Left ventricle myocardium inferior (tissue), 1 donor: Measurements from ENCODE around the gene MLXIP. TPM values are rescaled to one million over a fixed set of nuclear protein-coding genes. Genes with fewer than 3 reads are reported as not detected.
"Not testable (repeated sequence)": the region's sequence is repeated elsewhere in the genome, so short reads cannot be mapped to it uniquely, and the experiment has no call there.

Experiments
- DNase-seq: peaks from one replicate; pipeline ENCODE4 v3.0.0-alpha.2; 2020
- H3K27ac ChIP-seq: fragments of 200-600 bp; replicated peaks from 2 replicates; pipeline ENCODE4 v1.8.0; 2021
- H3K27me3 ChIP-seq: fragments of 200-600 bp; 2 replicates; pipeline ENCODE4 v1.8.0; 2021; ENCODE audit warnings: low read depth
- H3K36me3 ChIP-seq: fragments of 200-600 bp; 2 replicates; pipeline ENCODE4 v1.8.0; 2021
- H3K4me1 ChIP-seq: fragments of 200-600 bp; 2 replicates; pipeline ENCODE4 v1.8.0; 2021
- H3K4me3 ChIP-seq: fragments of 200-600 bp; 2 replicates; pipeline ENCODE4 v1.8.0; 2021; ENCODE audit warnings: mild to moderate bottlenecking, moderate library complexity
- H3K9me3 ChIP-seq: fragments of 200-600 bp; replicated peaks from 2 replicates; pipeline ENCODE4 v1.8.0; 2021
- CTCF ChIP-seq: fragments of 200-600 bp; IDR thresholded peaks from 2 replicates; pipeline ENCODE4 v1.8.0; 2021; ENCODE audit warnings: antibody characterized with exemption, mild to moderate bottlenecking, borderline replicate concordance
- intact Hi-C: fragments of 100-400 bp; cut with micrococcal nuclease; formaldehyde crosslinking; loops from one replicate; pipeline ENCODE4 v1.11.0; 2022
- total RNA-seq: library from RNA; stranded (reverse); fragmentation: NEBNext Ultra II Directional; extraction: Animal tissue kit (Norgen Biotek cat#: 25700); gene quantifications from one replicate; pipeline ENCODE4 v1.2.1, GENCODE V29; 2021
- donor health status: DM: no; HTN: yes; CAD: no; lungs with severe emphysema.

Gene MLXIP
- total RNA-seq, 1 donor from 2014 or later, result 16.7 TPM

GRCh38 chr12:122117979-122118378 lies 39.4 kb downstream of the MLXIP start:
- peak; percentile 4 for DNase-seq
- Histone ChIP-seq H3K9me3 (no peaks in the 10 kb centered on the region), H3K27ac (no peak overlapping the region), H3K36me3 (no peaks in the 10 kb centered on the region), H3K4me3 (no peak overlapping the region), H3K4me1 (peaks cover 48% of the 10 kb centered on the region), H3K27me3 (no peaks in the 10 kb centered on the region)
- TF ChIP-seq CTCF, result no peak
- intact Hi-C loops, result no loop called here

- peak; percentile 6 for DNase-seq
- H3K4me1 ChIP-seq, result peaks cover 65% of the 10 kb centered on the region
- not testable (repeated sequence) for H3K9me3 ChIP-seq, H3K27me3 ChIP-seq, H3K4me3 ChIP-seq, H3K36me3 ChIP-seq
- H3K27ac ChIP-seq, result peak overlapping the region; percentile 19
- intact Hi-C loops, result loop anchor here (10.0 kb wide), 1 partner anchor 207 kb away; the partner anchor contains the start of gene CFAP251
These were observed 42.8 kb downstream of the MLXIP start for GRCh38 chr12:122121341-122121740.

GRCh38 chr12:122121745-122122144 lies 43.2 kb downstream of the MLXIP start:
- Histone ChIP-seq H3K4me3 (no peak overlapping the region), H3K9me3 (no peaks in the 10 kb centered on the region), H3K27me3 (no peaks in the 10 kb centered on the region), H3K4me1 (peaks cover 65% of the 10 kb centered on the region), H3K27ac (peak overlapping the region; percentile 19), H3K36me3 (no peaks in the 10 kb centered on the region)
- intact Hi-C loops, result loop anchor here (2.0 to 10.0 kb wide), 2 partner anchors 67 to 207 kb away; partner anchors contain the start of gene CFAP251
- no peak for TF ChIP-seq CTCF
- DNase-seq, result peak; percentile 4

GRCh38 chr12:122123051-122123760 lies 44.6 kb downstream of the MLXIP start:
- DNase-seq, result peak; percentile 44
- no peaks in the 10 kb centered on the region for H3K27me3 ChIP-seq
- H3K36me3 ChIP-seq, result peaks cover 7% of the 10 kb centered on the region
- no peaks in the 10 kb centered on the region for H3K9me3 ChIP-seq
- H3K27ac ChIP-seq, result peak overlapping the region; percentile 4
- H3K4me1 ChIP-seq, result peaks cover 65% of the 10 kb centered on the region
- peak; percentile 80 for TF ChIP-seq CTCF
- intact Hi-C loops, result loop anchor here (2.0 to 10.0 kb wide), 2 partner anchors 68 to 208 kb away; partner anchors contain the start of gene CFAP251
- H3K4me3 ChIP-seq, result no peak overlapping the region

GRCh38 chr12:122123761-122124145 lies 45.2 kb downstream of the MLXIP start:
- intact Hi-C loops, result loop anchor here (2.0 to 10.0 kb wide), 2 partner anchors 69 to 209 kb away; partner anchors contain the start of gene CFAP251
- no peak for DNase-seq
- peaks cover 67% of the 10 kb centered on the region for H3K4me1 ChIP-seq

More at GRCh38 chr12:122123761-122124145, 45.2 kb downstream of the MLXIP start:
- no peaks in the 10 kb centered on the region for H3K27me3 ChIP-seq
- peaks cover 12% of the 10 kb centered on the region for H3K36me3 ChIP-seq
- H3K4me3 ChIP-seq, result no peak overlapping the region
- no peak overlapping the region for H3K27ac ChIP-seq
- H3K9me3 ChIP-seq, result no peaks in the 10 kb centered on the region
- no peak for TF ChIP-seq CTCF
